Esophagus squamous epithelium (tissue), 5 donors: ENCODE data around the gene CAPZA2. TPM values are rescaled to one million over a fixed set of nuclear protein-coding genes. Genes with fewer than 3 reads are reported as not detected.
"Not testable (repeated sequence)": the region's sequence is repeated elsewhere in the genome, so short reads cannot be mapped to it uniquely, and the experiment has no call there.

ENCODE experiments used
- DNase-seq: peaks from one replicate; lab custom pipeline; 2025; lab: John Stamatoyannopoulos, UW
- H3K27ac ChIP-seq, 4 donors: fragments of 200-600 bp; sonication (generic); one replicate each; pipeline ENCODE4 v1.5.1; 2016 to 2019; ENCODE audit warnings: mild to moderate bottlenecking in 1 of 4
- H3K27me3 ChIP-seq, 4 donors: fragments of 200-600 bp; sonication (generic); 1 replicate in 3 of 4; 2 replicates in 1 of 4; pipeline versions ENCODE4 v1.5.1 to v1.6.0; 2017 to 2021; ENCODE audit warnings: antibody characterized with exemption in 1 of 4
- H3K36me3 ChIP-seq, 3 donors: fragments of 200-600 bp; sonication (generic); one replicate each; pipeline ENCODE4 v1.5.1; 2016 to 2019
- H3K4me1 ChIP-seq, 3 donors: fragments of 200-600 bp; sonication (generic); one replicate each; pipeline ENCODE4 v1.5.1; 2017 to 2019
- H3K4me3 ChIP-seq, 4 donors: fragments of 200-600 bp; sonication (generic); 1 replicate in 3 of 4; 2 replicates in 1 of 4; pipeline ENCODE4 v1.5.1; 2016 to 2019; ENCODE audit warnings: mild to moderate bottlenecking in 2 of 4, moderate library complexity in 1 of 4
- H3K9me3 ChIP-seq, 3 donors: fragments of 200-600 bp; sonication (generic); one replicate each; pipeline ENCODE4 v1.5.1; 2016 to 2019
- POLR2A ChIP-seq, 4 donors: fragments of 450-650 bp; IDR thresholded peaks; one replicate each; pipeline ENCODE4 v1.6.1; 2017; ENCODE audit warnings: antibody characterized with exemption in 4 of 4, mild to moderate bottlenecking in 4 of 4, moderate library complexity in 3 of 4
- WGBS, 2 donors: methylation state at CpG; one replicate each; pipeline ENCODE4 v1.1.5; 2018; 5-methylcytosine and 5-hydroxymethylcytosine counted together
- intact Hi-C: fragments of 100-400 bp; cut with DNase I; formaldehyde crosslinking; loops from one replicate; pipeline ENCODE4 v1.15.0; 2022
- small RNA-seq, 4 donors: library from RNA; depleted of rRNA; stranded (forward); fragments of <200 nt; gene quantifications; one replicate each; pipeline ENCODE3, GENCODE V24; 2016
- total RNA-seq, 4 donors: library from RNA; depleted of rRNA; stranded (reverse); fragments of >200 nt; gene quantifications; one replicate each; pipeline ENCODE4 v1.1.0, GENCODE V29; 2016
- TF ChIP-seq, protein P1 (sequence below), 6 experiments: fragments of 450-650 bp in 4 of 6; fragments of 200-600 bp in 2 of 6; sonication (generic) in 2 of 6; IDR thresholded peaks; one replicate each; pipeline ENCODE4 v1.5.1; 2016 to 2019; ENCODE audit warnings: antibody characterized with exemption in 6 of 6, mild to moderate bottlenecking in 4 of 6, moderate library complexity in 4 of 6
- donor health status: DM: yes; HTN: yes; CAD: no.

CAPZA2 gene
- total RNA-seq, 4 donors from 2014 or later, result 68.7 to 123 (median 84.1) TPM

DNA sequence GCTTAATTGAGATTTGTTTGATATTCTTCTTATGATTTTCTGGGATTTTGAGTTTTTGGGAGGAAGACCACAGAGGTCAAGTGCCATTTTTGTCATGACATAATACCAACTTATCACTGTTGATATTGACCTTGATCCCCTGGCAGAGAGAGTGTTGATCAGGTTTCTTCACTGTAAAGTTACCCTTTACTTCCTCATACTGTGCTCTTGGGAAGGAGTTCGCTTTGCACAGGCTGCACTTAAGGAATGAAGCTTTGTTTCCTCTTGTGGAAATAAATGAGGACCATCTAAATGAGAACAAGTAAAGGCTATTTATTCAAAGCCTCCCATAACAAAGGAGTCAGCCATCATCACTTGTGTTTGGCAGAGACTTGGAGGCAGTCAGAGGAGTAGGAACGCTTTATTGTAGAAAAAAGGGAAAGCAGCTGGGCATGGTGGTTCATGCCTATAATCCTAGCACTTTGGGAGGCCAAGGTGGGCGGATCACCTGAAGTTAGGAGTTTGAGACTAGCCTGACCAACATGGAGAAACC, 107.0 kb downstream of the CAPZA2 start:
- TF ChIP-seq, protein P1, sequence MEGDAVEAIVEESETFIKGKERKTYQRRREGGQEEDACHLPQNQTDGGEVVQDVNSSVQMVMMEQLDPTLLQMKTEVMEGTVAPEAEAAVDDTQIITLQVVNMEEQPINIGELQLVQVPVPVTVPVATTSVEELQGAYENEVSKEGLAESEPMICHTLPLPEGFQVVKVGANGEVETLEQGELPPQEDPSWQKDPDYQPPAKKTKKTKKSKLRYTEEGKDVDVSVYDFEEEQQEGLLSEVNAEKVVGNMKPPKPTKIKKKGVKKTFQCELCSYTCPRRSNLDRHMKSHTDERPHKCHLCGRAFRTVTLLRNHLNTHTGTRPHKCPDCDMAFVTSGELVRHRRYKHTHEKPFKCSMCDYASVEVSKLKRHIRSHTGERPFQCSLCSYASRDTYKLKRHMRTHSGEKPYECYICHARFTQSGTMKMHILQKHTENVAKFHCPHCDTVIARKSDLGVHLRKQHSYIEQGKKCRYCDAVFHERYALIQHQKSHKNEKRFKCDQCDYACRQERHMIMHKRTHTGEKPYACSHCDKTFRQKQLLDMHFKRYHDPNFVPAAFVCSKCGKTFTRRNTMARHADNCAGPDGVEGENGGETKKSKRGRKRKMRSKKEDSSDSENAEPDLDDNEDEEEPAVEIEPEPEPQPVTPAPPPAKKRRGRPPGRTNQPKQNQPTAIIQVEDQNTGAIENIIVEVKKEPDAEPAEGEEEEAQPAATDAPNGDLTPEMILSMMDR (IDR thresholded peaks at IDR 0.05), result no peak
- no peak for TF ChIP-seq POLR2A (IDR thresholded peaks at IDR 0.05)
- H3K27ac ChIP-seq, result no peak overlapping the region
- peaks cover 0 to 3% (median 0%) of the 10 kb centered on the region in 3 donors for H3K36me3 ChIP-seq
- H3K9me3 ChIP-seq, result no peaks in the 10 kb centered on the region
- no peak overlapping the region for H3K4me3 ChIP-seq
- 75 to 85% methylated on average over 2 to 3 of the region's 3 CpGs for WGBS, 2 donors
- no peaks in the 10 kb centered on the region for H3K4me1 ChIP-seq
- no peak for DNase-seq
- no peaks in the 10 kb centered on the region for H3K27me3 ChIP-seq
- intact Hi-C loops, result no loop called here

DNA sequence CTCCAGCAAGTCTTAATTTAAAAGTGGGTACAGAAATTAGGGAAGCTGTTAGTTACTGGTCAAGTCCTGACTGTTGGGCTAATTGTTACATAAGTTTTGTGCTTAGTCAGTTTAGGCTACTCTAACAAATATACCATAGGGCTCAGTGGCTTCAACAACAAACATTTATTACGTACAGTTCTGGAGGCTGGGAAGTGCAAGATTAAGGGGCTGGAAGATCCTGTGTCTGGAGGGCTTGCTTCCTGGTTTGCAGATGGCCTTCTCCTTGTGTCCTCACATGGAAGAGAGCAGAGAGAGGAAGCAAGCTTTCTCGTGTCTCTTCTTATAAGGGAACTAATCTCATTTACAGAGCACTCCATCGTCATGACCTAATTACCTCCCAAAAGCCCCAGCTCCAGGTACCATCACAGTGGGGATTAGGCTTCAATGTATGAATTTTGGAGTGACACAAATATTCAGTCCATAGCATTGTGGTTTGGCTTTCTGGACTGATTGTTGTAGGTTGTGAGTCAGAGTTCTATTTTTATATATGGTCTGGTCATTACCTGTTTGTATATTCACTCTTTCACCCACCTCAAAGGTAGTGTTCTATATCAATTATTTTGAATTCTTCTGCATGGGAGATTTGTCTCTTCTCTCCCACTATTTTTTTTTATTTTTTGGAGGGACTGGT, 108.0 kb downstream of the CAPZA2 start:
- H3K4me3 ChIP-seq, result no peak overlapping the region
- no peaks in the 10 kb centered on the region for H3K4me1 ChIP-seq
- no peaks in the 10 kb centered on the region for H3K27me3 ChIP-seq
- TF ChIP-seq, protein P1 (IDR thresholded peaks at IDR 0.05), result no peak
- TF ChIP-seq POLR2A (IDR thresholded peaks at IDR 0.05), result no peak
- H3K9me3 ChIP-seq, result no peaks in the 10 kb centered on the region
- H3K36me3 ChIP-seq, result peaks cover 0 to 3% (median 0%) of the 10 kb centered on the region in 3 donors
- WGBS, 2 donors, result 78 to 90% methylated on average over 3 of the region's 3 CpGs
- no peak for DNase-seq
- intact Hi-C loops, result no loop called here
- no peak overlapping the region for H3K27ac ChIP-seq

- H3K36me3 ChIP-seq, DNase-seq, H3K27ac ChIP-seq, H3K4me3 ChIP-seq, H3K9me3 ChIP-seq, intact Hi-C loops, H3K4me1 ChIP-seq, H3K27me3 ChIP-seq: not testable (repeated sequence)
These were observed 108.8 kb downstream of the CAPZA2 start for GRCh38 chr7:116971153-116971552.

Small RNA genes within 50 kb of the gene (small RNA-seq; reads per million reads assigned to genes)
- 0 reads per million in 4 donors for gene RF00019
- gene RF02179, result 0 reads per million in 4 donors
- 0 reads per million in 4 donors for gene RF02180
- gene RF02188, result 0 reads per million in 4 donors
- gene RNA5SP239, result 0 reads per million in 4 donors

Other genes with a start within 250 kb of the CAPZA2 start
- gene MET, start 190.4 kb upstream of the CAPZA2 start, total RNA-seq, result 10 to 100 TPM in 3 of 4 donors, 1 to 10 TPM in 1; 3.8 to 25.0 (median 18.6) TPM
- gene ST7, start 90.9 kb downstream of the CAPZA2 start, total RNA-seq, result 10 to 100 TPM; 12.9 to 18.0 (median 15.3) TPM